HEK293T (cell line): ENCODE data around the gene ALPP.

Experiments
- CTCF ChIA-PET: fragments of 350-600 bp; formaldehyde crosslinking; extraction: SDS; loops from one replicate; lab custom pipeline; 2021; ENCODE audit warnings: antibody characterized with exemption, inconsistent platforms; lab: Yijun Ruan, JAX
- POLR2A ChIA-PET: fragments of 350-600 bp; formaldehyde crosslinking; extraction: SDS; loops from one replicate; lab custom pipeline; 2020; ENCODE audit warnings: antibody characterized with exemption, inconsistent platforms; lab: Yijun Ruan, JAX
- DNase-seq: peaks from one replicate; pipeline ENCODE4 v3.0.0; 2012; ENCODE audit warnings: mixed read lengths; ENCODE audit errors: extremely low spot score
- ARNT ChIP-seq: fragments of 450-650 bp; IDR thresholded peaks from 2 replicates; pipeline ENCODE4 v1.6.1; 2017; ENCODE audit warnings: mild to moderate bottlenecking
- BHLHE40 ChIP-seq: fragments of 450-650 bp; IDR thresholded peaks from 2 replicates; pipeline ENCODE4 v1.6.1; 2016; ENCODE audit warnings: mild to moderate bottlenecking, moderate library complexity, borderline replicate concordance
- CTBP1 ChIP-seq: fragments of 450-650 bp; IDR thresholded peaks from 2 replicates; pipeline ENCODE4 v1.6.1; 2016; ENCODE audit warnings: borderline replicate concordance
- ELF4 ChIP-seq: fragments of 450-650 bp; IDR thresholded peaks from 2 replicates; pipeline ENCODE4 v1.6.1; 2017; ENCODE audit warnings: antibody characterized with exemption
- FOXA1 ChIP-seq: fragments of 450-650 bp; IDR thresholded peaks from 2 replicates; pipeline ENCODE4 v1.6.1; 2016; ENCODE audit warnings: mild to moderate bottlenecking
- FOXK2 ChIP-seq: fragments of 450-650 bp; IDR thresholded peaks from 2 replicates; pipeline ENCODE4 v1.6.1; 2016; ENCODE audit warnings: mild to moderate bottlenecking
- FOXM1 ChIP-seq: fragments of 450-650 bp; IDR thresholded peaks from 2 replicates; pipeline ENCODE4 v1.6.1; 2017; ENCODE audit warnings: mild to moderate bottlenecking, borderline replicate concordance
- HDGF ChIP-seq: fragments of 450-650 bp; IDR thresholded peaks from 2 replicates; pipeline ENCODE4 v1.6.1; 2017; ENCODE audit warnings: antibody characterized with exemption, borderline replicate concordance
- L3MBTL2 ChIP-seq: fragments of 450-650 bp; conservative IDR thresholded peaks from 2 replicates; pipeline ENCODE4 v1.6.1; 2016; ENCODE audit warnings: mild to moderate bottlenecking
- LEF1 ChIP-seq: fragments of 450-650 bp; IDR thresholded peaks from 2 replicates; pipeline ENCODE4 v1.6.1; 2017; ENCODE audit warnings: mild to moderate bottlenecking, borderline replicate concordance
- NFRKB ChIP-seq: fragments of 450-650 bp; IDR thresholded peaks from 2 replicates; pipeline ENCODE4 v1.6.1; 2016; ENCODE audit warnings: mild to moderate bottlenecking, moderate library complexity
- PKNOX1 ChIP-seq: fragments of 450-650 bp; IDR thresholded peaks from 2 replicates; pipeline ENCODE4 v1.6.1; 2016
- SP1 ChIP-seq: fragments of 450-650 bp; IDR thresholded peaks from 2 replicates; pipeline ENCODE4 v1.6.1; 2017
- SUZ12 ChIP-seq: fragments of 450-650 bp; IDR thresholded peaks from 2 replicates; pipeline ENCODE4 v1.6.1; 2016; ENCODE audit warnings: mild to moderate bottlenecking
- TARDBP ChIP-seq: fragments of 450-650 bp; IDR thresholded peaks from 2 replicates; pipeline ENCODE4 v1.6.1; 2016
- ZNF384 ChIP-seq: fragments of 450-650 bp; IDR thresholded peaks from 2 replicates; pipeline ENCODE4 v1.6.1; 2016

The ALPP gene

GRCh38 chr2:232345251-232345650 is 33.3 kb upstream of the ALPP start:
- ChIA-PET CTCF (interaction anchor here (0.7 kb wide), 1 partner anchor 491 kb away, joined by 10 read pairs; no protein-coding TSS in a partner anchor), POLR2A (no interaction called here)
- no peak for DNase-seq
- no peak for TF ChIP-seq BHLHE40
- TF ChIP-seq TARDBP = no peak
- TF ChIP-seq ELF4 = no peak
- TF ChIP-seq FOXK2 = no peak
- no peak for TF ChIP-seq SUZ12
- no peak for TF ChIP-seq CTBP1
- no peak for TF ChIP-seq ZNF384
- TF ChIP-seq NFRKB = no peak
- TF ChIP-seq FOXM1 = no peak
- no peak for TF ChIP-seq SP1
- no peak for TF ChIP-seq PKNOX1
- no peak for TF ChIP-seq FOXA1
- no peak for TF ChIP-seq HDGF
- no peak for TF ChIP-seq LEF1

- ChIA-PET POLR2A (no interaction called here), CTCF (no interaction called here)
- DNase-seq = no peak
These were observed 31.2 kb upstream of the ALPP start for GRCh38 chr2:232347369-232347768.

GRCh38 chr2:232348936-232349335 is 29.6 kb upstream of the ALPP start:
- CTCF ChIA-PET = no interaction called here
- DNase-seq = no peak
- POLR2A ChIA-PET = no interaction called here
- no peak for TF ChIP-seq FOXM1
- TF ChIP-seq TARDBP = no peak
- no peak for TF ChIP-seq BHLHE40
- TF ChIP-seq ELF4 = no peak
- TF ChIP-seq LEF1 = no peak
- no peak for TF ChIP-seq ARNT
- no peak for TF ChIP-seq SUZ12
- no peak for TF ChIP-seq NFRKB
- TF ChIP-seq L3MBTL2 = no peak
- TF ChIP-seq PKNOX1 = no peak
- no peak for TF ChIP-seq HDGF
- no peak for TF ChIP-seq FOXK2
- no peak for TF ChIP-seq SP1
- no peak for TF ChIP-seq FOXA1
- TF ChIP-seq CTBP1 = no peak
- no peak for TF ChIP-seq ZNF384

More at GRCh38 chr2:232347369-232347768, 31.2 kb upstream of the ALPP start:
- TF ChIP-seq BHLHE40 = no peak

GRCh38 chr2:232349546-232349945 is 29.0 kb upstream of the ALPP start:
- no peak for TF ChIP-seq HDGF
- TF ChIP-seq FOXK2 = no peak
- no peak for TF ChIP-seq TARDBP
- ChIA-PET POLR2A (no interaction called here), CTCF (interaction anchor here (0.7 kb wide), 1 partner anchor 184 kb away, joined by 3 read pairs; no protein-coding TSS in a partner anchor)
- no peak for DNase-seq

- TF ChIP-seq PKNOX1 (no peak), L3MBTL2 (no peak), SUZ12 (no peak), FOXA1 (no peak), CTBP1 (no peak), LEF1 (no peak), NFRKB (no peak), ELF4 (no peak), BHLHE40 (no peak)
- ChIA-PET CTCF (interaction anchor here (0.7 kb wide), 1 partner anchor 183 kb away, joined by 3 read pairs; no protein-coding TSS in a partner anchor), POLR2A (no interaction called here)
- DNase-seq = no peak
These were observed 28.5 kb upstream of the ALPP start for GRCh38 chr2:232349946-232350635.

- ChIA-PET CTCF (no interaction called here), POLR2A (no interaction called here)
- DNase-seq = no peak
- no peak for TF ChIP-seq FOXM1
- TF ChIP-seq TARDBP = no peak
- TF ChIP-seq FOXA1 = no peak
- no peak for TF ChIP-seq PKNOX1
- TF ChIP-seq CTBP1 = no peak
- no peak for TF ChIP-seq FOXK2
- TF ChIP-seq BHLHE40 = no peak
- no peak for TF ChIP-seq L3MBTL2
- no peak for TF ChIP-seq ELF4
- TF ChIP-seq HDGF = no peak
- no peak for TF ChIP-seq NFRKB
These were observed 27.5 kb upstream of the ALPP start for GRCh38 chr2:232350804-232351685.
